RWPE2 (cell line): Measurements from ENCODE around the gene CHD2.

ENCODE experiments used
- ATAC-seq: fragments of 200-7000 bp; cut with Tn5 transposase; 3 replicates; pipeline ENCODE4 v1.9.1; 2021; ENCODE audit warnings: low read depth
- DNase-seq: peaks from one replicate; pipeline ENCODE4 v3.0.0-alpha.2; 2020; ENCODE audit warnings: low spot score
- H3K27ac ChIP-seq: fragments of 450-650 bp; 2 replicates; pipeline ENCODE4 v1.5.1; 2017; ENCODE audit warnings: mild to moderate bottlenecking; ENCODE audit not compliant: poor library complexity, severe bottlenecking
- H3K27me3 ChIP-seq: fragments of 250-450 bp; sonication (Bioruptor Pico); 2 replicates; pipeline ENCODE4 v1.5.1; 2021; ENCODE audit warnings: mild to moderate bottlenecking, moderate library complexity; ENCODE audit not compliant: insufficient read depth, poor library complexity, severe bottlenecking
- H3K36me3 ChIP-seq: fragments of 250-450 bp; sonication (Bioruptor Pico); 2 replicates; pipeline ENCODE4 v1.5.1; 2020; ENCODE audit warnings: low read depth, mild to moderate bottlenecking, moderate library complexity
- H3K4me1 ChIP-seq: fragments of 250-450 bp; sonication (Bioruptor Pico); 2 replicates; pipeline ENCODE4 v1.5.1; 2021; ENCODE audit warnings: mild to moderate bottlenecking, moderate library complexity; ENCODE audit not compliant: insufficient read depth, poor library complexity, severe bottlenecking
- H3K4me3 ChIP-seq: fragments of 250-450 bp; sonication (Bioruptor Pico); 2 replicates; pipeline ENCODE4 v1.5.1; 2021; ENCODE audit warnings: mild to moderate bottlenecking, moderate library complexity; ENCODE audit not compliant: severe bottlenecking
- H3K9me3 ChIP-seq: fragments of 250-450 bp; sonication (Bioruptor Pico); 2 replicates; pipeline ENCODE4 v1.5.1; 2021; ENCODE audit warnings: mild to moderate bottlenecking, moderate library complexity; ENCODE audit not compliant: severe bottlenecking
- CTCF ChIP-seq: fragments of 450-650 bp; IDR thresholded peaks from one replicate; pipeline ENCODE4 v1.5.1; 2017; ENCODE audit warnings: mild to moderate bottlenecking, moderate library complexity; ENCODE audit not compliant: poor library complexity, severe bottlenecking

Gene CHD2

GRCh38 chr15:92992720-92993119 is 92.6 kb downstream of the CHD2 start:
- Histone ChIP-seq H3K9me3 (no peaks in the 10 kb centered on the region), H3K27me3 (no peaks in the 10 kb centered on the region), H3K27ac (no peak overlapping the region), H3K4me1 (no peaks in the 10 kb centered on the region), H3K4me3 (no peak overlapping the region), H3K36me3 (peaks cover 100% of the 10 kb centered on the region)
- DNase-seq (no peak), ATAC-seq (peak; percentile 10; the same call in 1 of the 3 replicates)
- TF ChIP-seq CTCF, result no peak

GRCh38 chr15:92997821-92998220 is 97.7 kb downstream of the CHD2 start:
- Histone ChIP-seq H3K4me3 (no peak overlapping the region), H3K9me3 (no peaks in the 10 kb centered on the region), H3K4me1 (no peaks in the 10 kb centered on the region), H3K27me3 (no peaks in the 10 kb centered on the region), H3K36me3 (peaks cover 100% of the 10 kb centered on the region), H3K27ac (no peak overlapping the region)
- no peak for TF ChIP-seq CTCF
- no peak for DNase-seq
- ATAC-seq, result no peak; the same call in 2 of the 3 replicates

- Histone ChIP-seq H3K9me3 (no peaks in the 10 kb centered on the region), H3K4me3 (no peak overlapping the region), H3K27ac (no peak overlapping the region), H3K36me3 (peaks cover 100% of the 10 kb centered on the region), H3K4me1 (no peaks in the 10 kb centered on the region), H3K27me3 (no peaks in the 10 kb centered on the region)
- no peak; the same call in 2 of the 3 replicates for ATAC-seq
- no peak for DNase-seq
- TF ChIP-seq CTCF, result no peak
Observed at GRCh38 chr15:93001156-93001555, 101.0 kb downstream of the CHD2 start.

GRCh38 chr15:93001881-93002280 is 101.8 kb downstream of the CHD2 start:
- no peaks in the 10 kb centered on the region for H3K9me3 ChIP-seq
- no peak overlapping the region for H3K27ac ChIP-seq
- ATAC-seq (no peak), DNase-seq (no peak)
- no peak overlapping the region for H3K4me3 ChIP-seq
- no peaks in the 10 kb centered on the region for H3K4me1 ChIP-seq
- peak; percentile 36 for TF ChIP-seq CTCF
- no peaks in the 10 kb centered on the region for H3K27me3 ChIP-seq
- peaks cover 100% of the 10 kb centered on the region for H3K36me3 ChIP-seq

- no peaks in the 10 kb centered on the region for H3K27me3 ChIP-seq
- no peak overlapping the region for H3K27ac ChIP-seq
- DNase-seq, result no peak
- peaks cover 100% of the 10 kb centered on the region for H3K36me3 ChIP-seq
- ATAC-seq, result no peak
- H3K9me3 ChIP-seq, result no peaks in the 10 kb centered on the region
- no peak for TF ChIP-seq CTCF
- H3K4me1 ChIP-seq, result no peaks in the 10 kb centered on the region
- H3K4me3 ChIP-seq, result no peak overlapping the region
Observed at GRCh38 chr15:93005133-93005532, 105.0 kb downstream of the CHD2 start.
